ENCODE measurements around the gene HNMT.

- TF ChIP-seq CTCF (IDR thresholded peaks at IDR 0.05; ENCODE audit: insufficient read depth, low read length) = no peak
- no peak for TF ChIP-seq POLR2AphosphoS5 (IDR thresholded peaks at IDR 0.05; ENCODE audit: low read depth)
- TF ChIP-seq REST (IDR thresholded peaks at IDR 0.05; ENCODE audit: insufficient replicate concordance, low read depth) = no peak
These were observed 56.9 kb downstream of the HNMT start for GRCh38 chr2:138021154-138021553.

Data from HL-60 (cell line).